Right lobe of liver (tissue), 6 donors: Measurements from ENCODE around the gene PSMD1. TPM values are rescaled to one million over a fixed set of nuclear protein-coding genes. Genes with fewer than 3 reads are reported as not detected.

Source experiments
- ATAC-seq, 4 donors: fragments of 200-7000 bp; cut with Tn5 transposase; one replicate each; pipeline ENCODE4 v1.9.1; 2020; ENCODE audit warnings: mild to moderate bottlenecking in 4 of 4, moderate library complexity in 4 of 4
- DNase-seq, 3 donors: peaks; one replicate each; pipeline ENCODE4 v3.0.0-alpha.2; 2020
- H3K27ac ChIP-seq, 3 donors: fragments of 200-600 bp; one replicate each; pipeline ENCODE4 v1.8.0; 2022
- H3K27me3 ChIP-seq, 2 donors: fragments of 200-600 bp; one replicate each; pipeline ENCODE4 v1.8.0; 2022
- H3K36me3 ChIP-seq, 4 donors: fragments of 200-600 bp; sonication (generic) in 1 of 4; one replicate each; pipeline versions ENCODE4 v1.5.1 to v1.8.0; 2017 to 2022; ENCODE audit warnings: control low read depth in 1 of 4
- H3K4me1 ChIP-seq, 4 donors: fragments of 200-600 bp; sonication (generic) in 1 of 4; one replicate each; pipeline versions ENCODE4 v1.5.1 to v1.8.0; 2017 to 2022; ENCODE audit warnings: control low read depth in 1 of 4
- H3K4me3 ChIP-seq, 3 donors: fragments of 200-600 bp; one replicate each; pipeline ENCODE4 v1.8.0; 2022
- H3K9me3 ChIP-seq, 4 donors: fragments of 200-600 bp; sonication (generic) in 1 of 4; one replicate each; pipeline versions ENCODE4 v1.5.1 to v1.8.0; 2017 to 2022; ENCODE audit warnings: control low read depth in 1 of 4
- CTCF ChIP-seq, 4 donors: fragments of 200-600 bp in 3 of 4; fragments of 450-650 bp in 1 of 4; IDR thresholded peaks; one replicate each; pipeline versions ENCODE4 v1.5.1 to v1.8.0; 2016 to 2022; ENCODE audit warnings: antibody characterized with exemption in 4 of 4, mild to moderate bottlenecking in 2 of 4
- POLR2A ChIP-seq: fragments of 450-650 bp; IDR thresholded peaks from one replicate; pipeline ENCODE4 v1.6.1; 2017; ENCODE audit warnings: antibody characterized with exemption, mild to moderate bottlenecking
- WGBS: methylation state at CpG from one replicate; pipeline ENCODE4 v1.1.6; 2018; ENCODE audit warnings: low coverage, low lambda C conversion rate; ENCODE audit not compliant: insufficient coverage; ENCODE audit errors: missing lambda C conversion rate; 5-methylcytosine and 5-hydroxymethylcytosine counted together
- intact Hi-C, 2 donors: fragments of 100-400 bp; cut with DNase I; formaldehyde crosslinking; loops; one replicate each; pipeline versions ENCODE4 v1.11.2 to v1.14.1; 2022
- total RNA-seq, 6 experiments: library from RNA; depleted of rRNA in 2 of 6; stranded (reverse); fragments of >200 nt in 2 of 6; fragmentation: NEBNext Ultra II Directional in 3 of 6; extraction: Animal tissue kit (Norgen Biotek cat#: 25700) in 3 of 6; gene quantifications; one replicate each; pipeline versions ENCODE4 v1.1.0 to v1.2.4, GENCODE V29; 2016 to 2023
- donor health status: DM: no; HTN: yes; CAD: no.
- donor health status: DM: no; HTN: no; CAD: no.
- donor health status: DM: no; HTN: no; CAD: no.
- donor health status: DM: no; HTN: yes; CAD: no.
- donor health status: DM: no; HTN: yes; CAD: no.

The PSMD1 gene
- total RNA-seq, 6 experiments from 2014 or later, result 46.4 to 62.3 (median 55.5) TPM

DNA sequence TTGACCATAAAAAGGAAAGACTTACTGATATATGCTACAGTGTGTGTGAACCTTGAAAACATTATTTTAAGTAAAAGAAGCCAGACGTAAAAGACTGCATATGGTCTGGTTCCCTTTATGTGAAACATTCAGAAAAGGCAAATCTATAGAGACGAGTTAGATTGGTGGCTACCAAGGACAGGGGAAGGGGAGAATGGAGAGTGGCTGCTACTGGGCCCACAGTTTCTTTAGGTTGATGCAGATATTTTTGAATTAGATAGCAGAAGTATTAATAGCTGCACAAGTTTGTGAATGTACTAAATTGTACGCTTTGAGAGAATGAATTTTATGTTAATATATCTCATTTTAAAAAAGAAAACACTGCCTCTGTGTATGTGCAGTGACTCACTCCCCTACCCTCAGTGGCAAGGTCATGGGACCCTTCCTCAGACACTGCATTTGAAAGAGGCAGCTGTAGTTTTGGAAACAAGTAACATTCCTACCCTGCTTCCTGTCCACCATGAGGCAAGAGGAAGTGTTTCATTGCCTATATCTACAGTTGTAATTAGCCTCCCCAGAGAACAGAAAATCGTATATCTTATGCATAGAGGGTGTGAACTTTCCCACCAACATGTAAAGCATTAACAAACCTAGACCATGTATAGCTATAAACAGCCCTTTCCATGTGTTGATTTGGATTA is 111.9 kb downstream of the PSMD1 start:
- H3K4me3 ChIP-seq, result no peak overlapping the region
- no peak for TF ChIP-seq POLR2A
- H3K27me3 ChIP-seq, result no peaks in the 10 kb centered on the region
- WGBS, result 86% methylated on average over 4 of the region's 4 CpGs
- intact Hi-C loops, result no loop called here
- peak in 1 of 4 donors; percentile 27 for ATAC-seq
- no peak overlapping the region for H3K27ac ChIP-seq
- no peak for DNase-seq
- peaks cover 0 to 70% (median 7%) of the 10 kb centered on the region in 4 donors for H3K36me3 ChIP-seq
- H3K9me3 ChIP-seq, result no peaks in the 10 kb centered on the region
- H3K4me1 ChIP-seq, result peaks cover 0 to 7% (median 0%) of the 10 kb centered on the region in 4 donors

DNA sequence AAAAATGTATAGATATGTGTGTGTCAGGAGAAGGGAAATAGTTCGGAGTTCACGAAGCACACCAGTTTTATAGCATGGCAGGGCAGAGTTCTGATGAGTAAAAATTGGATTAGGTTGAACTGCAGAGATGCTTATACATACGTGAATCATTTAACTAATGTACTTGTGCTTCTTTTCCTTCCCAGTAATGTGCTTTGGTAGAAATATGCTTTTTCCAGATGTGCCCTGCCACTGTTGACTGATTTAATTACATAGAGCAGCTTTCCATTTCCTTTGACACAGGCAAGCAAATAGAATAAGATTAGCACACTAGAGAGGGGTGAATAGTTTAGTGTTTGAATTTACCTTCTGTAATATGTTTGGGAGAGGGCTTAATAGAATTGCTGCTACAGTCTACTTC is 112.8 kb downstream of the PSMD1 start:
- no peaks in the 10 kb centered on the region for H3K27me3 ChIP-seq
- peaks cover 0 to 7% (median 0%) of the 10 kb centered on the region in 4 donors for H3K4me1 ChIP-seq
- H3K36me3 ChIP-seq, result peaks cover 0 to 63% (median 5%) of the 10 kb centered on the region in 4 donors
- 89% methylated on average over 3 of the region's 3 CpGs for WGBS
- H3K4me3 ChIP-seq, result no peak overlapping the region
- ATAC-seq (no peak), DNase-seq (no peak)
- intact Hi-C loops, result no loop called here
- H3K27ac ChIP-seq, result no peak overlapping the region
- TF ChIP-seq POLR2A, result no peak
- no peaks in the 10 kb centered on the region for H3K9me3 ChIP-seq

DNA sequence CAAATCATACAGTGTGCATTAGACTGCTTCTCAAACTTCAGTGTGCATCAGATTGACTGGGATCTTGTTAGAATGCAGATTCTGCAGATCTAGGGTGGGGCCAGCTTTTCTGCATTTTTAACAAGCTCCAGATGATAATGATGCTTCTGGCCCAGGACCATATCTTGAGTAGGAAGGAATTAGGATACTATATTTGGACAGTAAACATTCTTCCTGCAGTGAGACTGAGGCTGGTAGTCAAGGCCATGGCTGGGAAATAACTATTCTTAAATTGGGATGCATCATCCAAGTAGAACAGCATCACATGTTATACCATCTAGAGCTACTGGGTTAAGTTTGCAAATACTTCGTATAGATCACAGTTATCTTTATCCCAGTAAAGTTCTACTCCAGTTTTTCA is 113.4 kb downstream of the PSMD1 start:
- Histone ChIP-seq H3K27me3 (no peaks in the 10 kb centered on the region), H3K36me3 (peaks cover 0 to 57% (median 5%) of the 10 kb centered on the region in 4 donors), H3K4me3 (no peak overlapping the region), H3K9me3 (no peaks in the 10 kb centered on the region), H3K4me1 (peaks cover 0 to 7% (median 0%) of the 10 kb centered on the region in 4 donors), H3K27ac (no peak overlapping the region)
- ATAC-seq (peak in 3 of 4 donors; percentile 18 to 38 (median 27)), DNase-seq (no peak)
- no peak for TF ChIP-seq POLR2A
- intact Hi-C loops, result no loop called here
- WGBS, result 64% methylated on average over 1 of the region's 1 CpG

- 91% methylated on average over 3 of the region's 3 CpGs for WGBS
- no peak for ATAC-seq
Measured at GRCh38 chr2:231172025-231172424, 115.4 kb downstream of the PSMD1 start.

DNA sequence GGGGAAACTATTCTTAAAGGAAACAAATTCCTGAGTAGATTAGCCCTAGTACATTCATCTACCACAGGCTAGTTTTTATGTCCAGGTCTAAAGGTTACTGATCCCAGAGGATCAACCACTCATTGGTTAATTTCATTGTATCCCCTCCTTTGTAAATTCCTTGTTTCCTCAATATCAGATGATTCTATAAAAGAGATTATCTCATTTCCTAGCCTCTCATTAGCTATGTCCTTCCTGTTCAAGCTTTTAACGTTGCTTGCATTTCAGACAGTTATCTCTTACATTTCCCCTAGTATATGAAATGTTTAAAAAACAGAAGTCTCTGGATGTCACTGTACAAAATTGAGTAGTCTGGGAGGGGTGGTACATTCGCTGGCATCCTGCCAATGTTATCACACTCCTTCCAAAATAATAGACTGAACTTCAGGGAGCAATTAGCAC is 117.6 kb downstream of the PSMD1 start:
- WGBS, result 37% methylated on average over 2 of the region's 2 CpGs
- DNase-seq (no peak), ATAC-seq (peak; percentile 40 to 71 (median 52))
- no peaks in the 10 kb centered on the region for H3K27me3 ChIP-seq
- TF ChIP-seq CTCF (IDR thresholded peaks at IDR 0.05) (no peak), POLR2A (no peak)
- no peak overlapping the region for H3K27ac ChIP-seq
- peaks cover 0 to 29% (median 2%) of the 10 kb centered on the region in 4 donors for H3K36me3 ChIP-seq
- no peak overlapping the region for H3K4me3 ChIP-seq
- intact Hi-C loops, result no loop called here
- peaks cover 0 to under 1% (median 0%) of the 10 kb centered on the region in 4 donors for H3K4me1 ChIP-seq
- no peaks in the 10 kb centered on the region for H3K9me3 ChIP-seq

More at GRCh38 chr2:231172025-231172424, 115.4 kb downstream of the PSMD1 start:
- Histone ChIP-seq H3K27ac (no peak overlapping the region), H3K4me3 (no peak overlapping the region), H3K36me3 (peaks cover 0 to 38% (median 4%) of the 10 kb centered on the region in 4 donors), H3K27me3 (no peaks in the 10 kb centered on the region), H3K9me3 (no peaks in the 10 kb centered on the region), H3K4me1 (peaks cover 0 to 7% (median 0%) of the 10 kb centered on the region in 4 donors)
- intact Hi-C loops, result no loop called here
- DNase-seq, result no peak
- TF ChIP-seq POLR2A, result no peak

GRCh38 chr2:231176066-231176465 is 119.4 kb downstream of the PSMD1 start:
- intact Hi-C loops, result no loop called here
- H3K4me1 ChIP-seq, result no peaks in the 10 kb centered on the region
- DNase-seq (no peak), ATAC-seq (no peak)
- no peak overlapping the region for H3K27ac ChIP-seq
- no peak for TF ChIP-seq POLR2A
- no peak for TF ChIP-seq CTCF (IDR thresholded peaks at IDR 0.05)
- WGBS, result 83% methylated on average over 2 of the region's 2 CpGs
- H3K4me3 ChIP-seq, result no peak overlapping the region
- peaks cover 0 to 17% (median 2%) of the 10 kb centered on the region in 4 donors for H3K36me3 ChIP-seq
- no peaks in the 10 kb centered on the region for H3K27me3 ChIP-seq
- H3K9me3 ChIP-seq, result no peaks in the 10 kb centered on the region
